B cell (primary cell): ENCODE measurements around the gene DIS3L2.

Source experiments
- EZH2 ChIP-seq: IDR thresholded peaks from 2 replicates; pipeline ENCODE4 v1.6.1; 2012; ENCODE audit warnings: borderline replicate concordance, low read depth, mild to moderate bottlenecking, moderate library complexity, low read length; ENCODE audit not compliant: insufficient read depth, poor library complexity, severe bottlenecking
- TF ChIP-seq, protein P1 (sequence below): fragments of 200-600 bp; IDR thresholded peaks from one replicate; pipeline ENCODE4 v1.8.0; 2022; ENCODE audit warnings: antibody characterized with exemption, mild to moderate bottlenecking

- no peak for TF ChIP-seq EZH2
- TF ChIP-seq, protein P1, sequence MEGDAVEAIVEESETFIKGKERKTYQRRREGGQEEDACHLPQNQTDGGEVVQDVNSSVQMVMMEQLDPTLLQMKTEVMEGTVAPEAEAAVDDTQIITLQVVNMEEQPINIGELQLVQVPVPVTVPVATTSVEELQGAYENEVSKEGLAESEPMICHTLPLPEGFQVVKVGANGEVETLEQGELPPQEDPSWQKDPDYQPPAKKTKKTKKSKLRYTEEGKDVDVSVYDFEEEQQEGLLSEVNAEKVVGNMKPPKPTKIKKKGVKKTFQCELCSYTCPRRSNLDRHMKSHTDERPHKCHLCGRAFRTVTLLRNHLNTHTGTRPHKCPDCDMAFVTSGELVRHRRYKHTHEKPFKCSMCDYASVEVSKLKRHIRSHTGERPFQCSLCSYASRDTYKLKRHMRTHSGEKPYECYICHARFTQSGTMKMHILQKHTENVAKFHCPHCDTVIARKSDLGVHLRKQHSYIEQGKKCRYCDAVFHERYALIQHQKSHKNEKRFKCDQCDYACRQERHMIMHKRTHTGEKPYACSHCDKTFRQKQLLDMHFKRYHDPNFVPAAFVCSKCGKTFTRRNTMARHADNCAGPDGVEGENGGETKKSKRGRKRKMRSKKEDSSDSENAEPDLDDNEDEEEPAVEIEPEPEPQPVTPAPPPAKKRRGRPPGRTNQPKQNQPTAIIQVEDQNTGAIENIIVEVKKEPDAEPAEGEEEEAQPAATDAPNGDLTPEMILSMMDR, result no peak
Observed at GRCh38 chr2:231923010-231923344, 38.5 kb upstream of the DIS3L2 start.
